HepG2 (cell line): ENCODE results near the gene NGEF. TPM values are rescaled to one million over a fixed set of nuclear protein-coding genes. Genes with fewer than 3 reads are reported as not detected.
A peak's percentile ranks its signal among the peaks of the same experiment; 100 is the strongest.

Experiments used
- E2F1 ChIP-seq: sonication (generic); formaldehyde crosslinking; IDR thresholded peaks from 2 replicates; pipeline ENCODE4 v1.5.0; 2020; ENCODE audit warnings: missing genetic modification reagents
- HMG20B ChIP-seq: conservative IDR thresholded peaks from 2 replicates; pipeline ENCODE4 v1.6.1; 2016; ENCODE audit warnings: missing genetic modification reagents, missing compliant biosample characterization
- MXD1 ChIP-seq: sonication (generic); formaldehyde crosslinking; IDR thresholded peaks from 2 replicates; pipeline ENCODE4 v1.4.0; 2020; ENCODE audit warnings: mild to moderate bottlenecking, missing genetic modification reagents
- PRDM10 ChIP-seq: sonication (generic); formaldehyde crosslinking; IDR thresholded peaks from 2 replicates; pipeline ENCODE4 v1.4.0; 2020; ENCODE audit warnings: low read depth, missing genetic modification reagents
- SALL1 ChIP-seq: sonication (generic); formaldehyde crosslinking; IDR thresholded peaks from 2 replicates; pipeline ENCODE4 v1.8.0; 2022; ENCODE audit warnings: mild to moderate bottlenecking, missing genetic modification reagents
- SP5 ChIP-seq: IDR thresholded peaks from 2 replicates; pipeline ENCODE4 v1.6.1; 2016; ENCODE audit warnings: low read depth, borderline replicate concordance
- UBTF ChIP-seq: sonication (generic); formaldehyde crosslinking; IDR thresholded peaks from 2 replicates; pipeline ENCODE4 v1.4.0; 2020; ENCODE audit warnings: mild to moderate bottlenecking, missing genetic modification reagents
- ZBTB39 ChIP-seq: sonication (generic); formaldehyde crosslinking; IDR thresholded peaks from 2 replicates; pipeline ENCODE4 v1.5.0; 2020; ENCODE audit warnings: missing genetic modification reagents
- ZKSCAN5 ChIP-seq: sonication (generic); formaldehyde crosslinking; IDR thresholded peaks from 2 replicates; pipeline ENCODE4 v1.5.1; 2020; ENCODE audit warnings: mild to moderate bottlenecking, missing genetic modification reagents
- ZMYM2 ChIP-seq: sonication (generic); formaldehyde crosslinking; IDR thresholded peaks from 2 replicates; pipeline ENCODE4 v1.8.0; 2022; ENCODE audit warnings: mild to moderate bottlenecking, missing genetic modification reagents
- ZNF354B ChIP-seq: sonication (generic); formaldehyde crosslinking; IDR thresholded peaks from 2 replicates; pipeline ENCODE4 v1.8.0; 2022; ENCODE audit warnings: mild to moderate bottlenecking, missing genetic modification reagents
- ZNF574 ChIP-seq: sonication (generic); formaldehyde crosslinking; IDR thresholded peaks from 2 replicates; pipeline ENCODE4 v1.4.0; 2020; ENCODE audit warnings: missing genetic modification reagents
- polyA plus RNA-seq, 8 experiments: library from polyadenylated mRNA; depleted of rRNA in 3 of 8; stranded (reverse) in 7 of 8; unstranded in 1 of 8; fragments of >200 nt; fragmentation: Illumina TruSeq in 4 of 8; extraction: Trizol in 4 of 8; gene quantifications; 2 replicates each; pipeline versions ENCODE4 v1.2.1 to v1.2.3, GENCODE V29; 2011 to 2016; ENCODE audit warnings: low read depth in 4 of 8, missing spikeins in 1 of 8, mixed read lengths in 1 of 8; ENCODE audit not compliant: insufficient read depth in 1 of 8
- total RNA-seq, 5 experiments: library from RNA; depleted of rRNA; stranded (reverse); fragments of >200 nt; fragmentation: Illumina TruSeq; extraction: Trizol; gene quantifications; 2 replicates each; pipeline ENCODE4 v1.2.3, GENCODE V29; 2016; ENCODE audit warnings: low read depth in 1 of 5

NGEF gene
- total and polyA plus RNA-seq, 2 of the 13 experiments (the other 11 are each of a cell fraction or from before 2014, with no cell fraction given), result 14.4 to 36.9 TPM

GRCh38 chr2:233012301-233012971 is 620 bp downstream of the NGEF start (continued):
- TF ChIP-seq PRDM10 (CRISPR knock-in tag) (peak; percentile 49), SALL1 (CRISPR knock-in tag) (peak; percentile 59), ZNF354B (CRISPR knock-in tag) (no peak), ZBTB39 (no peak), SP5 (CRISPR knock-in tag) (no peak), ZKSCAN5 (no peak), UBTF (CRISPR knock-in tag) (no peak), MXD1 (CRISPR knock-in tag) (peak; percentile 48; the same call in 1 of the 2 replicates), ZMYM2 (CRISPR knock-in tag) (no peak), E2F1 (CRISPR knock-in tag) (no peak; the same call in 1 of the 2 replicates), HMG20B (CRISPR knock-in tag) (no peak), ZNF574 (CRISPR knock-in tag) (peak; percentile 56; the same call in 1 of the 2 replicates)
